Nephron progenitor cell (in vitro differentiated cells): Measurements from ENCODE around the gene CLEC18A.

Source experiments
- DNase-seq: peaks from one replicate; pipeline ENCODE4 v3.0.0; 2021
- H3K27ac Mint-ChIP-seq: 2 replicates; pipeline ENCODE4 v1.8.0; 2021; ENCODE audit warnings: mild to moderate bottlenecking, moderate library complexity, mixed read lengths
- H3K27me3 Mint-ChIP-seq: 2 replicates; pipeline ENCODE4 v1.8.0; 2021; ENCODE audit warnings: mild to moderate bottlenecking, low read depth, mixed read lengths; ENCODE audit not compliant: poor library complexity
- H3K36me3 Mint-ChIP-seq: 2 replicates; pipeline ENCODE4 v1.8.0; 2021; ENCODE audit warnings: low read depth, mixed read lengths
- H3K4me1 Mint-ChIP-seq: 2 replicates; pipeline ENCODE4 v1.8.0; 2021; ENCODE audit warnings: mixed read lengths
- H3K4me3 Mint-ChIP-seq: 2 replicates; pipeline ENCODE4 v1.8.0; 2021; ENCODE audit warnings: mild to moderate bottlenecking, moderate library complexity, mixed read lengths
- H3K9me3 Mint-ChIP-seq: 2 replicates; pipeline ENCODE4 v1.8.0; 2021; ENCODE audit warnings: mild to moderate bottlenecking, moderate library complexity, mixed read lengths
- TF ChIP-seq, protein P1 (sequence below): fragments of 200-600 bp; sonication (generic); IDR thresholded peaks from 2 replicates; pipeline ENCODE4 v1.5.0; 2021; ENCODE audit warnings: antibody characterized with exemption

The CLEC18A gene

DNA sequence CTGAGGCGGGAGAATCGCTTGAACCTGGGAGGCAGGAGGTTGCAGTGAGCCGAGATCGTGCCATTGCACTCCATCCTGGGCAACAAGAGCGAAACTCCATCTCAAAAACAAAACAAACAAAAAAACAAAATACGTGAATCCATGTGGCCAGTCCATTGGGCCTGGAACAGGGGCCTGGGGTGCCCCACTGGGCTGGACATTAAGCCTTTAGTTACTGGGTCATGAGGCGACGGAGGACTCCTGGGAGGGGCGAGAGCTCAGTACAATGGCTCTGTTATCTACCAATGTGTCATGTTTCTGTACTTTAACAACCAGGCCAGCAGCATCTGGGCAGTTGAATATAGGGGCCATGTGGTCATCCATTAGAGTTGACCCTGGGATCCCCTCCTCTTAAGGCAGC is 18.9 kb upstream of the CLEC18A start:
- peaks cover 26% of the 10 kb centered on the region for H3K4me1 Mint-ChIP-seq
- H3K9me3 Mint-ChIP-seq: no peaks in the 10 kb centered on the region
- no peak for DNase-seq
- no peak overlapping the region for H3K27ac Mint-ChIP-seq
- H3K36me3 Mint-ChIP-seq: peaks cover 35% of the 10 kb centered on the region
- H3K4me3 Mint-ChIP-seq: no peak overlapping the region
- H3K27me3 Mint-ChIP-seq: peaks cover 4% of the 10 kb centered on the region
- TF ChIP-seq, protein P1, sequence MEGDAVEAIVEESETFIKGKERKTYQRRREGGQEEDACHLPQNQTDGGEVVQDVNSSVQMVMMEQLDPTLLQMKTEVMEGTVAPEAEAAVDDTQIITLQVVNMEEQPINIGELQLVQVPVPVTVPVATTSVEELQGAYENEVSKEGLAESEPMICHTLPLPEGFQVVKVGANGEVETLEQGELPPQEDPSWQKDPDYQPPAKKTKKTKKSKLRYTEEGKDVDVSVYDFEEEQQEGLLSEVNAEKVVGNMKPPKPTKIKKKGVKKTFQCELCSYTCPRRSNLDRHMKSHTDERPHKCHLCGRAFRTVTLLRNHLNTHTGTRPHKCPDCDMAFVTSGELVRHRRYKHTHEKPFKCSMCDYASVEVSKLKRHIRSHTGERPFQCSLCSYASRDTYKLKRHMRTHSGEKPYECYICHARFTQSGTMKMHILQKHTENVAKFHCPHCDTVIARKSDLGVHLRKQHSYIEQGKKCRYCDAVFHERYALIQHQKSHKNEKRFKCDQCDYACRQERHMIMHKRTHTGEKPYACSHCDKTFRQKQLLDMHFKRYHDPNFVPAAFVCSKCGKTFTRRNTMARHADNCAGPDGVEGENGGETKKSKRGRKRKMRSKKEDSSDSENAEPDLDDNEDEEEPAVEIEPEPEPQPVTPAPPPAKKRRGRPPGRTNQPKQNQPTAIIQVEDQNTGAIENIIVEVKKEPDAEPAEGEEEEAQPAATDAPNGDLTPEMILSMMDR: no peak

DNA sequence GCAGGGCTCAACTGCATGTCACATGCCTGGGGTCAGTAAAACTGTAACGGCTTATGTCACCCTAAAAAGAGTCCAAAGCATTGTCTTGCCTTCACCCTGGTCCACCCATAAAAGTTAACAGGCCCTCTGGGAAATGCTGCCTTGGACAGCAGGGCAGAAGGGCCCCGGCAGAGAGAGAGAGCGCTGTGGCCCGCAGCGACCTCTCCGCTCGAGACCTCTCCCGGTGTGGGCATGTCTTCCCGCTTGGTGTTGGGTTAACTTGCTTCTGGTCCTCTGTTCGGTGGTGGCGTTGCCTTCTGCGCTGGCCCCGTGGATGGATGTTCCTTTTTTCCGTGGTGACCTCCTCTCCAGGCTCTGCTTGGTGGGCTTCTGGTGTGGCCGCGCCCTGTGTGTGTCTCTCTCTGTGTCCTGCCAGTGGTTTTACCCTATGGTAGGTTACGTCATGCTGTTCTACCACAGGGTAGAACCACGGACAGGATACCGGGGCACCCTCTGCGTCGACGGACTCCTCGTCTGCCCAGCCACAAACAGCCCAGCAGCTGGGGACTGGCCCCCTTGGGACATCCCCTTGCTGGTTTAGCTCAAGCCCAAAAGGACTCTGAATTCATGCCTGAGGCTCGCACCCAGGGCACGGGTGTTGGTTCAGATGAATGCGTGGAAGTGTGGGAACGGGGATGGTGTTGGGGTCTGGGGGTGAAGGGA is 18.3 kb upstream of the CLEC18A start:
- no peak overlapping the region for H3K27ac Mint-ChIP-seq
- peaks cover 4% of the 10 kb centered on the region for H3K27me3 Mint-ChIP-seq
- no peak for DNase-seq

DNA sequence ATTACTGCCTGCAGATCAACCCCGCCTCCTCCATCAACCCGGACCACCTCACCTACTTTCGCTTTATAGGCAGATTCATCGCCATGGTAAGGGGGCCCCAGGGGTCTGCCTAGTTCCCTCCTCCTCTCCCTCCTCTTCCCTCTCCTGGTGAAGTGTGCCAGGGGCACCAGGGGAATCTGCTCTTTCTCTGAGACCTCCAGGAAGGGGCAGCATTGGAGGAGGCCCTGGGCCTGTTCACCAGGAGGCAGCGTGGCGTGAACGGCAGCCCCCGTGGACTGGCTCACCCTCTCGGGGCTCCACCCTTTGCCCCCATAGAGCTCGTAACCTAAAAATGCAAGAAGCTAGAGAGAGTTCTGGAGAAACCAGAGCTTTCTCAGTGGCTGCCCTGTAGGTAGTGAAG is 17.1 kb upstream of the CLEC18A start:
- H3K27ac Mint-ChIP-seq: no peak overlapping the region
- H3K27me3 Mint-ChIP-seq: peaks cover 5% of the 10 kb centered on the region
- TF ChIP-seq, protein P1: no peak
- H3K4me3 Mint-ChIP-seq: no peak overlapping the region
- H3K36me3 Mint-ChIP-seq: peaks cover 50% of the 10 kb centered on the region
- peaks cover 17% of the 10 kb centered on the region for H3K4me1 Mint-ChIP-seq
- no peaks in the 10 kb centered on the region for H3K9me3 Mint-ChIP-seq
- DNase-seq: no peak

More for the DNA sequence above, 18.3 kb upstream of the CLEC18A start:
- Mint-ChIP-seq H3K4me3 (no peak overlapping the region), H3K4me1 (peaks cover 29% of the 10 kb centered on the region), H3K9me3 (no peaks in the 10 kb centered on the region), H3K36me3 (peaks cover 41% of the 10 kb centered on the region)
- TF ChIP-seq, protein P1: no peak

DNA sequence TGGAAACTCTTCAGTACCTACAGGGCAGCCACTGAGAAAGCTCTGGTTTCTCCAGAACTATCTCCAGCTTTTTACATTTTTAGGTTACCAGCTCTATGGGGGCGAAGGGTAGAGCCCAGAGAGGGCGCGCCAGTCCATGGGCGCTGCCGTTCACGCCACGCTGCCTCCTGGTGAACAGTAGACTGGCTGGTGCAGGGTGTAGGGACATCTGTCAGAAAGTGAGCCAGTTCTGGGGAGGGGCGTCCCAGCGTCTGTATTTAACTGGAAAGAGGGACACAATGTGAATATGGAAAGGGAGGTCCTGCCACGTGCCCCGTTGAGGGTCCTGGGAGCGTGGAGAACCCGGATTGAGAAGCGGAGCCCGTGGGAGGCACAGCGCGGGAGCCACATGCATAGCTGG is 16.4 kb upstream of the CLEC18A start:
- Mint-ChIP-seq H3K36me3 (peaks cover 52% of the 10 kb centered on the region), H3K4me1 (peaks cover 10% of the 10 kb centered on the region), H3K4me3 (no peak overlapping the region), H3K27ac (peak overlapping the region; percentile 18), H3K27me3 (peaks cover 6% of the 10 kb centered on the region), H3K9me3 (no peaks in the 10 kb centered on the region)
- TF ChIP-seq, protein P1: no peak
- no peak for DNase-seq

- Mint-ChIP-seq H3K4me3 (no peak overlapping the region), H3K27me3 (peaks cover 6% of the 10 kb centered on the region), H3K4me1 (peaks cover 5% of the 10 kb centered on the region), H3K27ac (no peak overlapping the region), H3K36me3 (peaks cover 52% of the 10 kb centered on the region), H3K9me3 (no peaks in the 10 kb centered on the region)
- TF ChIP-seq, protein P1: no peak
- no peak for DNase-seq
Observed at GRCh38 chr16:69935278-69935711, 15.8 kb upstream of the CLEC18A start.

DNA sequence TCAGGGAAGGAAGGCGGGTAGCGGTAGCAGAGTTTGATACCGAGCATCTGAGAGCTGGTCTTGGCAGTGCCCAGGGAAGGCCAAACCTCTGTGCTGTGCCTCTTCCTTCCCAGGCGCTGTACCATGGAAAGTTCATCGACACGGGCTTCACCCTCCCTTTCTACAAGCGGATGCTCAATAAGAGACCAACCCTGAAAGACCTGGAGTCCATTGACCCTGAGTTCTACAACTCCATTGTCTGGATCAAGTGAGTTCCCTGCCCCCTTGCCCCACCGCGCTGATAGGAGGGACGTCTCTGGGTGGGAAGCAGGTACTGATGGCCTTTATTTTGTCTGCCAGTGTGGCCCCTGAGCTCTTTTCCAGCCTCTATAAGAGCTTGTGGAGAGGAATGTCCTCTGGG is 15.4 kb upstream of the CLEC18A start:
- Mint-ChIP-seq H3K9me3 (no peaks in the 10 kb centered on the region), H3K27ac (no peak overlapping the region), H3K36me3 (peaks cover 52% of the 10 kb centered on the region), H3K4me3 (no peak overlapping the region), H3K27me3 (peaks cover 6% of the 10 kb centered on the region), H3K4me1 (peaks cover 5% of the 10 kb centered on the region)
- TF ChIP-seq, protein P1: no peak
- DNase-seq: no peak
